Measurements from ENCODE around the gene GPR141.

The GPR141 gene

GRCh38 chr7:37756797-37757551 is 73.4 kb downstream of the GPR141 start:
- DNase-seq (ENCODE audit: low read depth, low spot score) = no peak
- TF ChIP-seq CTCF (IDR thresholded peaks at IDR 0.05; ENCODE audit: insufficient read depth, low read length, missing control alignments) = no peak
- no peak overlapping the region for H3K4me3 ChIP-seq (ENCODE audit: low read depth, low read length)
- POLR2A ChIA-PET = no interaction called here
- CTCF ChIA-PET = no interaction called here

GRCh38 chr7:37757563-37757962 is 74.0 kb downstream of the GPR141 start:
- CTCF ChIA-PET = no interaction called here
- no peak for TF ChIP-seq CTCF (IDR thresholded peaks at IDR 0.05; ENCODE audit: insufficient read depth, low read length, missing control alignments)

GRCh38 chr7:37758501-37759045 is 75.0 kb downstream of the GPR141 start:
- H3K4me3 ChIP-seq (ENCODE audit: low read depth, low read length) = no peak overlapping the region
- CTCF ChIA-PET = no interaction called here
- POLR2A ChIA-PET = no interaction called here
- TF ChIP-seq CTCF (IDR thresholded peaks at IDR 0.05; ENCODE audit: insufficient read depth, low read length, missing control alignments) = no peak
- DNase-seq (ENCODE audit: low read depth, low spot score) = no peak

More at GRCh38 chr7:37757563-37757962, 74.0 kb downstream of the GPR141 start:
- no peak for DNase-seq (ENCODE audit: low read depth, low spot score)
- no peak overlapping the region for H3K4me3 ChIP-seq (ENCODE audit: low read depth, low read length)
- POLR2A ChIA-PET = no interaction called here

- CTCF ChIA-PET = no interaction called here
- no peak for TF ChIP-seq CTCF (IDR thresholded peaks at IDR 0.05; ENCODE audit: insufficient read depth, low read length, missing control alignments)
- no peak for DNase-seq (ENCODE audit: low read depth, low spot score)
- no peak overlapping the region for H3K4me3 ChIP-seq (ENCODE audit: low read depth, low read length)
- POLR2A ChIA-PET = no interaction called here
These were observed 76.0 kb downstream of the GPR141 start for GRCh38 chr7:37759526-37759925.

GRCh38 chr7:37765421-37765829 is 81.9 kb downstream of the GPR141 start:
- H3K4me3 ChIP-seq (ENCODE audit: low read depth, low read length) = no peak overlapping the region
- no peak for TF ChIP-seq CTCF (IDR thresholded peaks at IDR 0.05; ENCODE audit: insufficient read depth, low read length, missing control alignments)
- ChIA-PET POLR2A (no interaction called here), CTCF (no interaction called here)
- DNase-seq (ENCODE audit: low read depth, low spot score) = no peak

- ChIA-PET POLR2A (no interaction called here), CTCF (no interaction called here)
- no peak for TF ChIP-seq CTCF (IDR thresholded peaks at IDR 0.05; ENCODE audit: insufficient read depth, low read length, missing control alignments)
- no peak for DNase-seq (ENCODE audit: low read depth, low spot score)
- no peak overlapping the region for H3K4me3 ChIP-seq (ENCODE audit: low read depth, low read length)
These were observed 82.4 kb downstream of the GPR141 start for GRCh38 chr7:37765872-37766525.
